ENCODE results near the gene MAP3K7.

GRCh38 chr6:90536520-90536919 lies 50.4 kb downstream of the MAP3K7 start:
- TF ChIP-seq POLR2A (IDR thresholded peaks at IDR 0.05): no peak
- TF ChIP-seq CTCF (IDR thresholded peaks at IDR 0.05): no peak
